LNCAP (cell line): Measurements from ENCODE around the gene GLT1D1.

Experiments used
- CTCF ChIP-seq: fragments of 450-650 bp; IDR thresholded peaks from 2 replicates; pipeline ENCODE4 v1.5.1; 2017; ENCODE audit warnings: mild to moderate bottlenecking

The GLT1D1 gene

GRCh38 chr12:128908254-128908653 lies 55.0 kb downstream of the GLT1D1 start:
- no peak for TF ChIP-seq CTCF

GRCh38 chr12:128909653-128910052 lies 56.4 kb downstream of the GLT1D1 start:
- TF ChIP-seq CTCF = no peak

GRCh38 chr12:128910629-128911028 lies 57.4 kb downstream of the GLT1D1 start:
- TF ChIP-seq CTCF = no peak

- TF ChIP-seq CTCF = no peak
Measured at GRCh38 chr12:128911861-128912260, 58.6 kb downstream of the GLT1D1 start.

GRCh38 chr12:128914908-128915563 lies 61.8 kb downstream of the GLT1D1 start:
- no peak for TF ChIP-seq CTCF

GRCh38 chr12:128916425-128916824 lies 63.1 kb downstream of the GLT1D1 start:
- no peak for TF ChIP-seq CTCF

- TF ChIP-seq CTCF = no peak
Measured at GRCh38 chr12:128918481-128919260, 65.4 kb downstream of the GLT1D1 start.
